Urothelium cell line (cell line): ENCODE data around the gene TNRC6B.
"Not testable (repeated sequence)": the region's sequence is repeated elsewhere in the genome, so short reads cannot be mapped to it uniquely, and the experiment has no call there.

Experiments used
- DNase-seq: peaks from one replicate; pipeline ENCODE4 v3.0.0; 2011; ENCODE audit warnings: low spot score, mixed read lengths
- FAIRE-seq: peaks from 2 replicates; lab custom pipeline; 2011; peaks lifted over from hg19 to GRCh38; lab: Jason Lieb, UNC

Gene TNRC6B

DNA sequence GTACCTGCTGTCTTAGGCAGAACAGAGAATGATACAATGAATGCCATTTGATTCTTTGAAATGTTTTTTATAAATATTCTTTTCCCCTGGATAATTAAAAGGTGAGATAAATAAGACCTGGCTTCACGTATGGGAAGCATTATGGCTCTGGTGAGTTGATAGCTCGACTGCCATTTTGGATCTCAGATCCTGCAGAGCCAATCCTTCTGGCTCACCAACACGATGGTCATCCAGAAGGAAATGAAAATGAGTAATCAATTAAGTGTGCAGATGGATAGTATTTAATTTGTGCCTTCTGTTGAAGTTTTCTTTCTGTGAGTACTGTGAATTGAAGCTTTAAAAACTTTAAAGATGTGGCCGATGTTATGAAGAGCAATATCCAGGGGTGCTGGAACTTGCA lies 2.7 kb downstream of the TNRC6B start:
- DNase-seq (no peak), FAIRE-seq (no peak)

GRCh38 chr22:40181323-40181722 lies 3.6 kb downstream of the TNRC6B start:
- DNase-seq (no peak), FAIRE-seq (no peak)

DNA sequence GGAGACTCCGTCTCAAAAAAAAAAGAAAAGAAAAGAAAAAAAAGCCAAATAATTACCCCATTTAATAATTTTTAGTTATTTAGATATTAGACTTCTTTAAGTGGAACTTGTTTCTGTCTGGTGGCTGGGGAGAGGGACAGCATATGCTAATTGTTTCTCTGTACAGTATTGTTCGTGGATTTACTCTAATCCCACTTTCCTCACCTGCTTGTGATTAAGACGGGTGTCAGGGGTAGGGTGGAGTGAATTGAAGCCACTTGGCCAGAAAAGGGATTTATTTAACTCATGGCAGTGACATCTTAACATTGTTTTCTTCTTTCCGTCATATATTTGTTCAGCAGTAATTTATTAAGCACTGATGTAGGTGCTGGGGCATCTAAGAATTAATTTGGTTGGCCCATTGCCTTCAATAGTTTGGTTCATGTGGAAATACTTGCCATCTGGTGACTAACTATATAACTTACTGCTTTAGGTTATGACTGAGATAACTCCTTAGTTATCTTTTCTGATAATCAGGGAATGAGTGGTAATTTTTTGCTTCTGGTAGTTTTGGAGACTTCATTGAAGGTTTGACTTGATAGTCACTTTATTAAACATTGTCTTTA lies 4.6 kb downstream of the TNRC6B start:
- DNase-seq (no peak), FAIRE-seq (no peak)

DNA sequence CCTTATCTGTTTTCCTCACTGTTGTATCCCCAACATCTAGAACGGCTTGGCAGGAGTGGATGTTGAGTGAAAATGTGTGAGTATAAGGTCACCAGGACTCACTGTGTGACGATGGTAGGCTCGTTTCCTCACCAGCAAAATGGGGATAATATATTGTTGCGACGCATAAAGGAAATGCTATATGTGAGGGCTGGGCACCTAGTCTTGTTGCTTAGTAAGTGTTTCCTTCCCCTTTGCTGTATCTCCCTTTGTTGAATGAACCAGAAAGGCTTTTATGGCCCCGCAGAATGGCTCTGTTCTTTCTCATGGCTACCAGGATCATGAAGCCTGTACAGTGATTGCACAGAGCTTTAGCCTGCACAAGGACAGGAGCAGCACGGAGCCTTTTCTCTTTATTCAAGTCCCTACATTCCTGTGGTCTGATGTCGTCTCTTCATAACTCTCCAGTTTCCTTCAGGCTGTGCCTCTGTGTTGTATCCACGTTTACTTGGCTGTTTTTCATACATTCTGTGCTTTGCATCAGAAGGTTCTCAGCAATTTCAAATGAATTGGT lies 5.4 kb downstream of the TNRC6B start:
- peak; percentile 61 for DNase-seq

DNA sequence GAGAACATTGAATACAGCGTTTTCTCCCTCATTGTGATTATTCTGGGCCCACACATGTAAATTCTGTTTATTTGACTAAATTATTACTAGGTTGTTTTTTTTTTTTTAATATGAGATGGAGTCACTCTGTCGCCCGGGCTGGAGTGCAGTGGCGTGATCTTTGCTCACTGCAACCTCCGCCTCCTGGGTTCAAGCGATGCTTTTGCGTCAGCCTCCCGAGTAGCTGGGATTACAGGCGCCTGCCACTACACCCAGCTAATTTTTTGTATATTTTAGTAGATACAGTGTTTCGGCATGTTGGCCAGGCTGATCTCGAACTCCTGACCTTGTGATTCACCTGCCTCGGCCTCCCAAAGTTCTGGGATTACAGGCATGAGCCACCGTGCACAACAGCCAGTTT lies 5.9 kb downstream of the TNRC6B start:
- not testable (repeated sequence) for FAIRE-seq, DNase-seq

More for the DNA sequence above, 5.4 kb downstream of the TNRC6B start:
- FAIRE-seq = no peak

- FAIRE-seq (no peak), DNase-seq (no peak)
Measured at GRCh38 chr22:40187389-40187788, 9.7 kb downstream of the TNRC6B start.

DNA sequence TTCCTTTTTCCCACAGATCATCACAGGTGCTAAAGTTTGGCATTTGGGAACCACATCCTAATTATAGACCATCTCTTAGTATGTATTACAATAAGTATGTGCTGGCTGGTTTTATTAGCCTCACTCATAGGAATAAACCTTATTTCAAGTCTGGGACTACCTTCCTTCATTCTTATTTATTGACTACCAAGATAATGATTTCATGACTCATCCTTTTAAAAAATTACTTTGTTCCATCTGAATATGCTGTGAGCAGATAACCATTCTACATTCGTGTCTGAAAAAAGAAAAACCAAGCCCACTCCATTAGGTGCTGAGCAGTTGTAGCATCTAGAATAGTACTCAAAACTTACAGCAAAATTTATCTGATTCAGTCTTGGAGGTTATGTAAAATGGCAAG lies 12.3 kb downstream of the TNRC6B start:
- FAIRE-seq = no peak
- DNase-seq = no peak

DNA sequence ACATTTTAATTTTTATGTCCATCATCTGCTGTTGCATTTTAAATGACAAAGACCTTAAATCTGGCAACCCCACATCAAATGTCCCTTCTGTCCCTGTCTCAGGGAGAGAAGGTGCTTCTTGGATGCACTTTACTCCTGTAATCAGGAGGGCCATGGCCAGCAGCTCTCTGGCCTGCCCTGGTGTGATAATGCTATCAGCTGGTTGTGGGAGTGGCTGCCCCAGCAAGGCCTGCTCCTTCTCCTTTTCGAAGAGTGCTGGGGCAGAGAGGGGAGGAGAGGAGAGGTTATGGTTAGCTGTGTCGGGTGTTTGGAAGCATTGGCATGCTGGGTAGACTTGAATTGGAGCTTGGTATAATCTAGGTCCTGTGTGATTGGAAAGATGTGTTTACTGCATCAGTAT lies 12.8 kb downstream of the TNRC6B start:
- no peak for FAIRE-seq
- no peak for DNase-seq

DNA sequence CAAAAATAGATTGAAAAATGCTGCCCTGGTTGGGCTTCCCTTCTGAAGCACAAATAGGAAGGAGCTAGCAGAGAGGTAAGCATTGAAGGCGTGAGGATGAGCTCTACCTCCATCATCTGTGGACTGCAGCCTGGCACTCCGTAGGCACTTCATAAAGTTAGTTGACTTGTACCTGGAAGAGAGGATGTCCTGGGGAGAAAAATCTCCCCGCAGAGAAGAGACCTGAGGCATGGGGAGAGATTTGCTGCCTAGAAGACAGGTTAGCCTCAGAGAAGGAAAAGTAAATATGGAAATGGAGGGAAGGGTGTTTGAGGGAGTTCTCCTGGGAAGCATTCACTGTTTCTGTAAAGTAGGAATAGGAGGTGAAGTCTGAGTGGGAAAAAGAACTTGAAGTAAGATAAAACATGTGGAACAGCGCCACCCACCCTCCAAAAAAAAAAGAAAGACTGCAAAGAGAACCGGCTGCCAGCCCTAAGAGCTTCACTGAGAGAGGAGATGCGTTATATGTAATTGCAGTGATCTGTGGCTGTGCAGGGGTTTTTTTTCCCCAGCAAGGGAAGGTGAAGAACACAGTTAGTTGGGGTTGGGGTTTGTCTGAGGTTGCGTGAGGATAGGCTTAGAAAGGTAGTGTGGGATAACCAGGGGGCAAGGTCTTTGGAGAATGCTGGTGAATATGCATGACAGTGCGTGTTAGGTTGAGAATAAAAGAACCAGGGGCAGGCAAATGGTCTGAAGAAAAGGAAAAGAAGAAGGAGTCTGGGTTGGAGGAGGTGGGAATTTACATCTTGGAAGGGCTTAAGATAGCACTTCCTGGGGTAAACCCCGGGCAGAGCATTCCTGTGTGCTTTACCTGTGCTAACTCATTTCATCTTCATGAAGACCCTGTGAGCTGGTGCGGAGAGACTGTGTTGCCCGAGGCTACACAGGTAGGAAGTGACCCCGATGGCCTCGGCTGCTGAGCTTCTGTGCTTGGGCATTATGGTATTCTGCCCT lies 16.0 kb downstream of the TNRC6B start:
- no peak for DNase-seq
- FAIRE-seq = no peak

DNA sequence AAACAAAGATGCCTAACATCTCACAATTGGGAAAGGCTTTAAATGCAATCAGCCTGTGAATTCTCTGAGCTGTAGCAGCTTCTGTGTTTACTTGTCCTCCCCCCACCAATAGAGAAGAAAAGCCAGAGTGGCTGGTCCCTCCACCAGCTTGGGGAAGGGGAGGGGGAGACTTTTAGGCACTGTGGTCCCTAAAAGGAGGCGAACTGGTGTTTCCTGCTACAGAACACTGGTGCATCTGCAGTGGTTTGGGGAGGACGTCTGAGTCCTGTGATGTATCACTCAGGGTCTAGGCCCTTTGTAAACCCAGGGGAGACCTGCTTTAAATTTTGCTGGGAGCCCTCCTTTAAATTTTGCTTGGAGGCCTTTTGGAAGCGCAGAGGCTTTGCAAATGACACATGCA lies 16.9 kb downstream of the TNRC6B start:
- no peak for DNase-seq
- FAIRE-seq = no peak

DNA sequence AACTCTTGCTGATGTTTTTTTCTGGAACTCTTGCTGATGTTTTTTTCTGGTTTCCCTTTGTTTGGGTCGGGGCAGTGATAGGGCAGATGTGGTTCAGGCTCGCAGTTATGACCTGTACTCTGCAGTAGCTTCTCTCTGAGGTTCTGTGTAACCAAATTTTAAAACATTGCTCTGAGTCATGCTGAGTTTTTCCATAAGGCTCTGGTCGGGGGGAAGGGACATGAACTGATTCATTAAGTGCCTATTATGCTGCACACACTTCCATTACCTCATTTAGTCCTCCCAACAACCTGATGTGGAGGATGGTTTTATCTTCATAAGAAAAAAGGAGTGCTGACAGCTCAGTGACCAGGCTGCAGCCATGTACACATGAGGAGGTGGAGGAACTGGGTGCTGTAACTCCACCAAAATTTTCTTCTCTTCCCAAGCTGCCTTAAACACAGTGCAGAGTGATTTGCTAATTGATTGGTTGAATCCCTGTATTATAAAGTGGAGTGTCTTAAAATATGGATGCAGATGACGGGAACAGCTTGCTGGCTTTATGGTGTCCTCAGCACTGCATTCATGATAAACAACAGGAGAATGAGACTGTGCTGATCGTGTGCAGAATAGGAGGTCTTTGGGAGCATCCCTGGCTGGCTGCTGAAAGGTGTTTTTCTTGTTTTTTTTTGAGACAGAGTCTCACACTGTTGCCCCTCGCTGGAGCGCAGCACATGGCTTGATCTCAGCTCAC lies 19.1 kb downstream of the TNRC6B start:
- no peak for FAIRE-seq

GRCh38 chr22:40197421-40197820 lies 19.7 kb downstream of the TNRC6B start:
- not testable (repeated sequence) for DNase-seq, FAIRE-seq

More for the DNA sequence above, 19.1 kb downstream of the TNRC6B start:
- DNase-seq = peak; percentile 76

- FAIRE-seq (no peak), DNase-seq (no peak)
Measured at GRCh38 chr22:40198733-40199132, 21.0 kb downstream of the TNRC6B start.

DNA sequence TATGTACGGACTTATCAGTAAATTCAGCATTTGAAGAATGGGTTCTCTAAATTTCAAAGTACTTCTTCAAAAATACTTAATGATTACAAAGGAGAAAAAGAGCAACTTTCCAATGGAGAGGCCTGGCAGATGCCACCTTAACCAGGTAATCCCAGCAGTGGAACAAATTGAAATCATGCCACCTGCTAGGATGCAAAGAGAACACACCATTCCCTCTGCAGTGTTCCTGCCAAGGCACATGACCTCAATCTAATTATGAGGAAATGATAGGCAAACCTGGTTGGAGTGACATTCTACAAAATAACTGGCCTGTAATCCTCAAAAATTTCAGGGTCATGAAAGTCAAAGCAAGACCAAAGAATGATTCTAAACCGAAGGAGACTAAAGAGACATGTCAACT lies 21.5 kb downstream of the TNRC6B start:
- FAIRE-seq (no peak), DNase-seq (no peak)

DNA sequence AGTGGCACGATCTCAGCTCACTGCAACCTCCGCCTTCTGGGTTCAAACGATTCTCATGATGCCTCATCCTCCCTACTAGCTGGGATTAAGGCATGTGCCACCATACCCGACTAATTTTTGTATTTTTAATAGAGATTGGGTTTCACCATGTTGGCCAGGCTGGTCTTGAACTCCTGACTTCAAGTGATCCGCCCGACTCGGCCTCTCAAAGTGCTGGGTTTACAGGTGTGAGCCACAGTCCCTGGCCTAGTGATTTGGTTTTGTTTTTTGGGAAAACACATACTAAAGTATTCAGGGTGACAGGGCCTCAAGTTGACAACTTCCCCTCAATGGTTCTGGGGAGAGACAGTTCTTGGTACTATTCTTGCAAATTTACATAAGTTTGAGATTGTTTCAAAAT lies 22.1 kb downstream of the TNRC6B start:
- no peak for DNase-seq
- no peak for FAIRE-seq

- FAIRE-seq = no peak
- DNase-seq = no peak
Measured at GRCh38 chr22:40200795-40201530, 23.2 kb downstream of the TNRC6B start.

GRCh38 chr22:40202225-40202944 lies 24.7 kb downstream of the TNRC6B start:
- peak; percentile 20 for FAIRE-seq
- no peak for DNase-seq

DNA sequence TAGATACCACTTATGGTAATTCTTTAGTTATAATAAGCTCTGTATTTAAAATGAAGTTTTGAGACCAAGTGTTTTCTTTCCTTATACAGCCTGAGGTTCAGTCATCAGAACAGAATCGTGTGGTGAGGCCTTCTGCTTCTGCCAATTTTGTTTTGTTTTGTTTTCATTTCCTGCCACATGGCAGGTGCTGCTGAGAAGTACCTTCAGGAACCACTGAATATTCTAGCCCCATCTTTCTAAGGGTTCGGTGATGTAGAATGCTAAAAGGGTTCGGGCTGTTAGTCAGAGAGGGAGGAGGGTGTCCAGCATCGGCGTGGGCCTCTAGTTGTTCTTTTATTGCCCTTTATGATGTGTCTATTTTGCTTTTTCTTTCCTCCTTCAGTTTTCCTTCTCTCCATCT lies 25.8 kb downstream of the TNRC6B start:
- FAIRE-seq (no peak), DNase-seq (no peak)

DNA sequence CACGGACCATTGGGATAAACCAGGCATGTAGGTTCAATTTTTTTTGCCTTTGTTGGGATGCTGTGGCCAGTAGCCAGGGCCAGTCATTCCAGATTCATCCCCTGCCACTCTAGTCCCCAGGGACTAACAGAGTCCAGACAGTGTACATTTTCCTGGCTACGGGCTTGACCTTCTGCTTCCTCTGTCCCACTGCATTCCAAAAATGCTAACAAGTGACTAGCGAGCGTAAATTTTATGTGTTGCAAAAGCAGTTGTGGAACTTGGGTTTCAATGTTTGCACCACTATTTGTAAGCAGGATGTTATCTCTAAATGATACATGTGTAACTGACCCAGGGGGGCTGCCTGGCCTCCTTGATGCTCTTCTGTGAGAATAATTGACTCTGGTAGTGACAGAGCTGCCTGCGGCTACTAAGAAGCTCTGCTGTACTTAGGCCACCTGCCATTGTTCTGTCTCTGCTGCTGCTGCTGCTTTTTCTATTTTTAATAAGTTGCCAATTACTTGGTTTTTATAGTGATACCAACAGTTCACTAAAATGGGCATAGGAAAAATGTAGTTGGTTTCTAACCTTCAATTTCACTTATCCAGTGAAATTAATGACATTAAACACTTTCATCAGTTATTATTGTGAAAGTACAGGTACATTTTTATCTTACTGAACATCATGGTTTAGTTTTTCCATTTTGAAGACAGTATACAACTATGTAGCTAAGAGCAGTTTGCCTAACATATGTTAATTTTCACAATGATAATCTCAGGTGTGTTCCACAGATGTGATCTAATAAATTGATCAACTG lies 26.8 kb downstream of the TNRC6B start:
- no peak for DNase-seq

More for the DNA sequence above, 26.8 kb downstream of the TNRC6B start:
- FAIRE-seq = peak; percentile 69
